ENCODE data around the gene DCAF8. TPM values are rescaled to one million over a fixed set of nuclear protein-coding genes. Genes with fewer than 3 reads are reported as not detected.

The DCAF8 gene
- 89.7 and 132 TPM in 2 replicates for total RNA-seq (2014; rRNA removed; shearing (Covaris generic); ENCODE audit: low replicate concordance)

GRCh38 chr1:160261893-160262794 is at the start of gene DCAF8:
Gene DCAF8, minus strand, starts transcription at chr1:160262549. Its CDS starts 18,541 bp downstream, at chr1:160244008.
- Histone ChIP-seq H3K36me3 (ENCODE audit: insufficient read depth, low read length) (no peaks in the 10 kb centered on the region), H3K4me2 (ENCODE audit: low read depth, low read length, poor library complexity, severe bottlenecking) (peak within 1 kb of the TSS; percentile 85), H2AFZ (ENCODE audit: low read length) (peak within 1 kb of the TSS; percentile 94), H3K27me3 (ENCODE audit: low read length) (no peaks in the 10 kb centered on the region), H4K20me1 (ENCODE audit: insufficient read depth, low read depth, low read length) (no peaks in the 10 kb centered on the region), H3K9ac (ENCODE audit: low read length) (peak within 1 kb of the TSS; percentile 97), H3K27ac (ENCODE audit: low read length) (peak within 1 kb of the TSS; percentile 74), H3K4me1 (ENCODE audit: low read length) (peaks cover 30% of the 10 kb centered on the region), H3K79me2 (ENCODE audit: low read length) (peaks cover 51% of the 10 kb centered on the region), H3K4me3 (ENCODE audit: low read length) (peak within 1 kb of the TSS; percentile 81), H3K9me3 (ENCODE audit: low read length) (no peaks in the 10 kb centered on the region), H3K9me2 (replicated peaks; ENCODE audit: insufficient read depth, low read length) (no peaks in the 10 kb centered on the region)
- peak; percentile 99 for DNase-seq

- Histone ChIP-seq H3K4me3 (ENCODE audit: low read length) (no peak overlapping the region), H3K9ac (ENCODE audit: low read length) (no peak overlapping the region), H3K27ac (ENCODE audit: low read length) (no peak overlapping the region), H2AFZ (ENCODE audit: low read length) (no peak overlapping the region), H3K4me1 (ENCODE audit: low read length) (no peaks in the 10 kb centered on the region), H3K9me2 (replicated peaks; ENCODE audit: insufficient read depth, low read length) (no peaks in the 10 kb centered on the region), H3K27me3 (ENCODE audit: low read length) (no peaks in the 10 kb centered on the region), H3K79me2 (ENCODE audit: low read length) (no peaks in the 10 kb centered on the region; the same call in 1 of the 2 replicates), H4K20me1 (ENCODE audit: insufficient read depth, low read depth, low read length) (no peaks in the 10 kb centered on the region), H3K9me3 (ENCODE audit: low read length) (no peaks in the 10 kb centered on the region), H3K4me2 (ENCODE audit: low read depth, low read length, poor library complexity, severe bottlenecking) (no peak overlapping the region), H3K36me3 (ENCODE audit: insufficient read depth, low read length) (peaks cover 76% of the 10 kb centered on the region)
- no peak for DNase-seq
Measured at GRCh38 chr1:160309571-160309970, 47.2 kb upstream of the DCAF8 start.

GRCh38 chr1:160309185-160309557 is 46.8 kb upstream of the DCAF8 start:
- no peak overlapping the region for H3K27ac ChIP-seq (ENCODE audit: low read length)
- no peaks in the 10 kb centered on the region for H3K9me2 ChIP-seq (replicated peaks; ENCODE audit: insufficient read depth, low read length)
- no peaks in the 10 kb centered on the region; the same call in 1 of the 2 replicates for H3K79me2 ChIP-seq (ENCODE audit: low read length)
- no peak overlapping the region for H3K4me2 ChIP-seq (ENCODE audit: low read depth, low read length, poor library complexity, severe bottlenecking)
- no peak overlapping the region for H2AFZ ChIP-seq (ENCODE audit: low read length)
- no peak overlapping the region for H3K9ac ChIP-seq (ENCODE audit: low read length)
- DNase-seq, result no peak
- no peaks in the 10 kb centered on the region for H3K9me3 ChIP-seq (ENCODE audit: low read length)
- no peaks in the 10 kb centered on the region for H3K4me1 ChIP-seq (ENCODE audit: low read length)
- no peaks in the 10 kb centered on the region for H4K20me1 ChIP-seq (ENCODE audit: insufficient read depth, low read depth, low read length)
- H3K36me3 ChIP-seq (ENCODE audit: insufficient read depth, low read length), result peaks cover 75% of the 10 kb centered on the region
- H3K4me3 ChIP-seq (ENCODE audit: low read length), result no peak overlapping the region
- H3K27me3 ChIP-seq (ENCODE audit: low read length), result no peaks in the 10 kb centered on the region

- no peaks in the 10 kb centered on the region for H4K20me1 ChIP-seq (ENCODE audit: insufficient read depth, low read depth, low read length)
- H3K4me3 ChIP-seq (ENCODE audit: low read length), result no peak overlapping the region
- H3K27ac ChIP-seq (ENCODE audit: low read length), result no peak overlapping the region
- H3K4me2 ChIP-seq (ENCODE audit: low read depth, low read length, poor library complexity, severe bottlenecking), result no peak overlapping the region
- H3K4me1 ChIP-seq (ENCODE audit: low read length), result no peaks in the 10 kb centered on the region
- H3K36me3 ChIP-seq (ENCODE audit: insufficient read depth, low read length), result peaks cover 70% of the 10 kb centered on the region
- no peaks in the 10 kb centered on the region for H3K9me2 ChIP-seq (replicated peaks; ENCODE audit: insufficient read depth, low read length)
- H2AFZ ChIP-seq (ENCODE audit: low read length), result no peak overlapping the region
- no peak for DNase-seq
- no peak overlapping the region for H3K9ac ChIP-seq (ENCODE audit: low read length)
- no peaks in the 10 kb centered on the region; the same call in 1 of the 2 replicates for H3K79me2 ChIP-seq (ENCODE audit: low read length)
- no peaks in the 10 kb centered on the region for H3K9me3 ChIP-seq (ENCODE audit: low read length)
- no peaks in the 10 kb centered on the region for H3K27me3 ChIP-seq (ENCODE audit: low read length)
Measured at GRCh38 chr1:160308451-160309184, 46.3 kb upstream of the DCAF8 start.

GRCh38 chr1:160307118-160307791 is 44.9 kb upstream of the DCAF8 start:
- no peak overlapping the region for H3K9ac ChIP-seq (ENCODE audit: low read length)
- no peaks in the 10 kb centered on the region for H3K4me1 ChIP-seq (ENCODE audit: low read length)
- no peak overlapping the region for H2AFZ ChIP-seq (ENCODE audit: low read length)
- no peaks in the 10 kb centered on the region for H3K9me2 ChIP-seq (replicated peaks; ENCODE audit: insufficient read depth, low read length)
- no peak overlapping the region for H3K4me2 ChIP-seq (ENCODE audit: low read depth, low read length, poor library complexity, severe bottlenecking)
- no peak overlapping the region for H3K27ac ChIP-seq (ENCODE audit: low read length)
- no peak overlapping the region for H3K4me3 ChIP-seq (ENCODE audit: low read length)
- H3K9me3 ChIP-seq (ENCODE audit: low read length), result no peaks in the 10 kb centered on the region
- no peaks in the 10 kb centered on the region for H4K20me1 ChIP-seq (ENCODE audit: insufficient read depth, low read depth, low read length)
- no peaks in the 10 kb centered on the region; the same call in 1 of the 2 replicates for H3K79me2 ChIP-seq (ENCODE audit: low read length)
- peaks cover 66% of the 10 kb centered on the region for H3K36me3 ChIP-seq (ENCODE audit: insufficient read depth, low read length)
- H3K27me3 ChIP-seq (ENCODE audit: low read length), result no peaks in the 10 kb centered on the region
- no peak for DNase-seq

- Histone ChIP-seq H2AFZ (ENCODE audit: low read length) (no peak overlapping the region), H3K9ac (ENCODE audit: low read length) (no peak overlapping the region), H3K27me3 (ENCODE audit: low read length) (no peaks in the 10 kb centered on the region), H3K79me2 (ENCODE audit: low read length) (peaks cover 9% of the 10 kb centered on the region), H3K36me3 (ENCODE audit: insufficient read depth, low read length) (peaks cover 51% of the 10 kb centered on the region), H3K9me3 (ENCODE audit: low read length) (no peaks in the 10 kb centered on the region), H3K4me3 (ENCODE audit: low read length) (no peak overlapping the region), H3K9me2 (replicated peaks; ENCODE audit: insufficient read depth, low read length) (no peaks in the 10 kb centered on the region), H4K20me1 (ENCODE audit: insufficient read depth, low read depth, low read length) (no peaks in the 10 kb centered on the region), H3K27ac (ENCODE audit: low read length) (no peak overlapping the region), H3K4me2 (ENCODE audit: low read depth, low read length, poor library complexity, severe bottlenecking) (no peak overlapping the region), H3K4me1 (ENCODE audit: low read length) (peaks cover 7% of the 10 kb centered on the region)
- no peak for DNase-seq
Measured at GRCh38 chr1:160300173-160300572, 37.8 kb upstream of the DCAF8 start.

- H3K9ac ChIP-seq (ENCODE audit: low read length), result no peak overlapping the region
- no peaks in the 10 kb centered on the region for H4K20me1 ChIP-seq (ENCODE audit: insufficient read depth, low read depth, low read length)
- H3K36me3 ChIP-seq (ENCODE audit: insufficient read depth, low read length), result peaks cover 60% of the 10 kb centered on the region
- no peak overlapping the region for H3K4me3 ChIP-seq (ENCODE audit: low read length)
- no peak overlapping the region for H3K4me2 ChIP-seq (ENCODE audit: low read depth, low read length, poor library complexity, severe bottlenecking)
- no peaks in the 10 kb centered on the region for H3K27me3 ChIP-seq (ENCODE audit: low read length)
- no peak for DNase-seq
- H3K4me1 ChIP-seq (ENCODE audit: low read length), result peaks cover 7% of the 10 kb centered on the region
- no peak overlapping the region for H2AFZ ChIP-seq (ENCODE audit: low read length)
- no peak overlapping the region for H3K27ac ChIP-seq (ENCODE audit: low read length)
- H3K9me2 ChIP-seq (replicated peaks; ENCODE audit: insufficient read depth, low read length), result no peaks in the 10 kb centered on the region
- no peaks in the 10 kb centered on the region for H3K9me3 ChIP-seq (ENCODE audit: low read length)
- peaks cover 9% of the 10 kb centered on the region for H3K79me2 ChIP-seq (ENCODE audit: low read length)
Measured at GRCh38 chr1:160296036-160296435, 33.7 kb upstream of the DCAF8 start.
